Colonic mucosa (tissue), 4 donors: Measurements from ENCODE around the gene HJURP. TPM values are rescaled to one million over a fixed set of nuclear protein-coding genes. Genes with fewer than 3 reads are reported as not detected.

ENCODE experiments used
- DNase-seq: peaks from one replicate; pipeline ENCODE4 v3.0.0-alpha.2; 2020
- H3K27ac ChIP-seq: fragments of 200-600 bp; one replicate; pipeline ENCODE4 v1.8.0; 2021
- H3K27me3 ChIP-seq: fragments of 200-600 bp; one replicate; pipeline ENCODE4 v1.8.0; 2021
- H3K36me3 ChIP-seq: fragments of 200-600 bp; one replicate; pipeline ENCODE4 v1.8.0; 2021
- H3K4me1 ChIP-seq: fragments of 200-600 bp; one replicate; pipeline ENCODE4 v1.8.0; 2021; ENCODE audit warnings: mild to moderate bottlenecking
- H3K4me3 ChIP-seq: fragments of 200-600 bp; one replicate; pipeline ENCODE4 v1.8.0; 2021
- H3K9ac ChIP-seq, 2 donors: one replicate each; pipeline ENCODE4 v1.7.0; 2013; ENCODE audit warnings: control low read depth in 2 of 2, low read depth in 2 of 2, low read length in 2 of 2
- H3K9me3 ChIP-seq: fragments of 200-600 bp; one replicate; pipeline ENCODE4 v1.8.0; 2021
- intact Hi-C: fragments of 100-400 bp; cut with DNase I; formaldehyde crosslinking; loops from one replicate; pipeline ENCODE4 v1.14.1; 2022
- total RNA-seq, 2 donors: library from RNA; stranded (reverse); fragmentation: NEBNext Ultra II Directional in 1 of 2; extraction: Animal tissue kit (Norgen Biotek cat#: 25700) in 1 of 2; gene quantifications; one replicate each; pipeline ENCODE4 v1.2.1, GENCODE V29; 2021
- TF ChIP-seq, protein P1 (sequence below): fragments of 200-600 bp; IDR thresholded peaks from one replicate; pipeline ENCODE4 v1.8.0; 2022; ENCODE audit warnings: antibody characterized with exemption, mild to moderate bottlenecking
- donor health status: healthy.
- donor health status: DM: no; HTN: no; CAD: no.
- donor health status: DM: no; HTN: no; CAD: no.

The HJURP gene
- total RNA-seq, 2 donors from 2014 or later: 8.9 to 40.8 TPM

DNA sequence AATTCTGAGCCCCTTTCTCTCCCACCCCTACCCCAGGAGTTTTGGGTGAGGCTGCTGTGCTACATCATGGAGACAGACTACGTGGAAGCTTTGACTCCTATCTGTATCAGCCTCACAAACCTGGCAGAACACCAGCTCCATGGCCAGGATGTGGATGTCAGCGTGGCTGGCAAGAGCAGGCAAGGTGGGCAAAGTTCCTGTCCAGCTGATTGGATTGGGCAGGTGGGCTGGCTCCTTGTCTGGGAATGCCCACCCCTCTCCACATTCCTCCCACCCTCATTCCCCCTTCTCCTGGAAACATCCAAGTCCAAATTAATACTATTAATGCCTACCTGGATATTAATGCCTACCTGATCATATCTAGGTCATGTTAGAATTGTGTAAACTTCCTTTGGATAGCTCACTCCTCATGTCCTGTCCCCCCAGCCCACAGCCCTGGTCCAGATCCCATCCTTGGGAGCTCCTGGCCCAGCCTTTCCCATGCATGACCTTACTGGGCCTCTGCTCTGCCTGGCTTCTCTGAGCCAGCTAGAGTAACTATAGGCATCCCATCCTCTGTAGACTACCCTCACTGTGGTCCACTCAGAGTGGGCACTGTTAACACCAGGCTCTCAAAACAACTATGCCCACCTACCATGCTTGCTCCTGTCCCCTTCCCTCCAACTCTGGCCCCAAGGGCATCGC is 52.1 kb downstream of the HJURP start:
- intact Hi-C loops: no loop called here
- TF ChIP-seq, protein P1, sequence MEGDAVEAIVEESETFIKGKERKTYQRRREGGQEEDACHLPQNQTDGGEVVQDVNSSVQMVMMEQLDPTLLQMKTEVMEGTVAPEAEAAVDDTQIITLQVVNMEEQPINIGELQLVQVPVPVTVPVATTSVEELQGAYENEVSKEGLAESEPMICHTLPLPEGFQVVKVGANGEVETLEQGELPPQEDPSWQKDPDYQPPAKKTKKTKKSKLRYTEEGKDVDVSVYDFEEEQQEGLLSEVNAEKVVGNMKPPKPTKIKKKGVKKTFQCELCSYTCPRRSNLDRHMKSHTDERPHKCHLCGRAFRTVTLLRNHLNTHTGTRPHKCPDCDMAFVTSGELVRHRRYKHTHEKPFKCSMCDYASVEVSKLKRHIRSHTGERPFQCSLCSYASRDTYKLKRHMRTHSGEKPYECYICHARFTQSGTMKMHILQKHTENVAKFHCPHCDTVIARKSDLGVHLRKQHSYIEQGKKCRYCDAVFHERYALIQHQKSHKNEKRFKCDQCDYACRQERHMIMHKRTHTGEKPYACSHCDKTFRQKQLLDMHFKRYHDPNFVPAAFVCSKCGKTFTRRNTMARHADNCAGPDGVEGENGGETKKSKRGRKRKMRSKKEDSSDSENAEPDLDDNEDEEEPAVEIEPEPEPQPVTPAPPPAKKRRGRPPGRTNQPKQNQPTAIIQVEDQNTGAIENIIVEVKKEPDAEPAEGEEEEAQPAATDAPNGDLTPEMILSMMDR: no peak
- DNase-seq: peak; percentile 12

DNA sequence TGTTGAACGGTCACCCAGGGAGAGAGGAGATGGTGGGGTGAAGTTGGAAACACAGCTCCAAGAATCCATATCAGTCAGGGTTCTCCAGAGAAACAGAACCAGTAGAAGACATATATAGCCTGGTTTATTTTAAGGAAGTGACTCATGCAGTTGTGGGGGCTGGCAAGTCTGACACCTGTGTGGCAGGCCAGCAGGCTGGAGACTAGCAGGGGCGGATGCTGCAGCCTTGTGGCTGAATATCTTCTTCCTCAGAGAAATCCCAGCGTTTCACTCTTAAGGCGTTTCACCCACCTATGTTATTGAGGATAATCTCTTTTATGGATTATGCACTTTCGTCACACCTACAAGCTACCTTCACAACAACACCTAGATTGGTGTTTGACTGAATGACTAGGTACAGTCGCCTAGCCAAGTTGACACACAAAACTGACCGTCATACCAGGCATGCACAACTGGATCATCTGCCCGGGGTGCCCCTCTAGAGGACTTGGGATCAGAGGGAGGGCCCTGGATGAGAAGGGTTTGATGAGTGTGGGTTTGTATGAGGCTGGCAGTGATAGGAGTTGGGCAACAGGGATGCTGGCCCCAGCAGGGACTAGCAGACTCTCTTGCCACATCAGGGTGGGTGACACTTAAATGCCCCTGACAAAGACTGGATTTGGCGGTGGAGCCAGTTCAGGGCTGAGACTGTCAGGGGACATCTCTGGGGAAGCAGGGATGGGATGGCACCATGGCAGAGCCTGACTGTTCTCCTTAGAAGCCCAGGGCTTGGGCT is 52.8 kb downstream of the HJURP start:
- no peaks in the 10 kb centered on the region for H3K4me1 ChIP-seq
- no peak overlapping the region for H3K4me3 ChIP-seq
- TF ChIP-seq, protein P1: no peak
- H3K9ac ChIP-seq: no peak overlapping the region
- H3K27ac ChIP-seq: no peak overlapping the region
- no peaks in the 10 kb centered on the region for H3K9me3 ChIP-seq
- intact Hi-C loops: no loop called here
- no peak for DNase-seq
- H3K27me3 ChIP-seq: no peaks in the 10 kb centered on the region
- no peaks in the 10 kb centered on the region for H3K36me3 ChIP-seq

More for the DNA sequence above, 52.1 kb downstream of the HJURP start:
- Histone ChIP-seq H3K4me3 (no peak overlapping the region), H3K36me3 (no peaks in the 10 kb centered on the region), H3K27ac (no peak overlapping the region), H3K27me3 (no peaks in the 10 kb centered on the region), H3K9ac (no peak overlapping the region), H3K4me1 (no peaks in the 10 kb centered on the region), H3K9me3 (no peaks in the 10 kb centered on the region)

DNA sequence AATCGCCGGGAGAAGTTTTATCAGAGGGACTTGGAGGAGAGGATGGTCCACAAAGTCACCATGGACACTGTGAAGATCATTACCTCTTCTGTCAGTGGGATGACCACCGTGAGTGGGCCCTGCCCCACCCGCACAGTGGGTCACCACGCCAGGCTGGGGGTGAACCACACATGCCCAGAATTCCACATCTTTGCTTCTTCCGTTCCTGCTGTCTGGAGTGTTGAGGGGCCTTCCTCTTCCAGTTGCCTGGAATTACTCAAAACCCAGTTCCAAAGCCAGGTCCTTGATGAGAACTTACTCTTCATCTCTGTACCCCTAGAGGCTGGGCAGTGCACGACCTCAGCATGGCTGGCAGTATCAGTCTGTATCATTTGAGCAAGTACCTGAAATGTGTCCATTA is 54.1 kb downstream of the HJURP start:
- intact Hi-C loops: no loop called here
- Histone ChIP-seq H3K9ac (no peak overlapping the region), H3K9me3 (no peaks in the 10 kb centered on the region), H3K27me3 (no peaks in the 10 kb centered on the region), H3K4me1 (no peaks in the 10 kb centered on the region), H3K36me3 (no peaks in the 10 kb centered on the region), H3K4me3 (no peak overlapping the region), H3K27ac (no peak overlapping the region)
- TF ChIP-seq, protein P1: no peak
- no peak for DNase-seq

DNA sequence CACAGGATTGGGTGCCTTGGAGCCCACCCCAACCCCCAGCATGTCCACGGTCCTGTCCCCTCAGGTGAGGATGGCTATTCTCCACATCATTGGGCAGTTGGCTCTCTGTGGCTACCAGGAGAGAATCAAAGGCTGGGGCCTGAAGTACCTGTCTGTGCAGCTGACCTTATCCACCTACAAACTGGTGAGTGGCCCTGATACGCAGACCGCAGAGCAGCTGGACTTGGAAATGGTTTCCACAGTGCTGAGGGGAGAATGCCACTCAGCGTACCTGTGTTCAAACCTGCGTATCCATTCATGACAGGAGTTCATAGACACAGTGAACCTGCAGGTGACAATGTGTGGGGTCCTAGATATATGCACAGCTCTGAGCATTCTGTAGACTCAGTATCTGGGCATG is 54.6 kb downstream of the HJURP start:
- no peak overlapping the region for H3K27ac ChIP-seq
- no peak overlapping the region for H3K9ac ChIP-seq
- H3K9me3 ChIP-seq: no peaks in the 10 kb centered on the region
- H3K36me3 ChIP-seq: no peaks in the 10 kb centered on the region
- DNase-seq: no peak
- no peaks in the 10 kb centered on the region for H3K27me3 ChIP-seq
- TF ChIP-seq, protein P1: no peak
- no peak overlapping the region for H3K4me3 ChIP-seq
- H3K4me1 ChIP-seq: no peaks in the 10 kb centered on the region
- intact Hi-C loops: no loop called here

DNA sequence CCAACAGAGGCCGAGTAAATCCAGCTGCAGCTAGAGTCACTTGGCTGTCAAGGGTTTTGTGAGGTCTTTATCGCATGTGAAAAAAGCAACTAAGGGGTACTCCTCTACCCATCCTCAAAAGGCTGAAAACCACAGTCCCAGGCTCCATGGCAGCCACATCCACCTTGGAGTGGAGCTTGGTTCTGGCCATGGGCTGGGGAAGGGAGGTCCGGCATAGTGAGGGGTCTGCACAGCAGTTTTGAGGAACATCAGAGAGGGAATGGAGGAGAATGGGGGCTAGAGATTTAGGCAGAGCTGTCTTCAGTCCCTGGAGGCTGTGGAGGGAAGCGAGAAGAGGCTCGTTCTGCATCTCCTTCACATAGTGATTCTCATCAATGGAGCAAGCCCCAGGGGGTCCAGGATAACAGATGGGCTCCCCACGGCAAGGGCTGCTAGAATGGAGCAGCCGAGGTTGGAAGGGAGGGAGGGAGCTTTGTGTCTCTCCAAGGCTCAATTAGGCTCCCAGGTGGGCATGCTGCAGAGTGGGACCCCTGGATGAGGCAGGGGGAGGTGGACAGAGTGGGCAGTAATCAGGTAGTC is 55.2 kb downstream of the HJURP start:
- no peak overlapping the region for H3K4me3 ChIP-seq
- intact Hi-C loops: no loop called here
- H3K27ac ChIP-seq: no peak overlapping the region
- no peaks in the 10 kb centered on the region for H3K9me3 ChIP-seq
- no peaks in the 10 kb centered on the region for H3K4me1 ChIP-seq
- no peak overlapping the region for H3K9ac ChIP-seq
- H3K36me3 ChIP-seq: no peaks in the 10 kb centered on the region
- no peak for DNase-seq
- TF ChIP-seq, protein P1: no peak
- no peaks in the 10 kb centered on the region for H3K27me3 ChIP-seq
